Measurements from ENCODE around the gene ZBBX.

Gene ZBBX

DNA sequence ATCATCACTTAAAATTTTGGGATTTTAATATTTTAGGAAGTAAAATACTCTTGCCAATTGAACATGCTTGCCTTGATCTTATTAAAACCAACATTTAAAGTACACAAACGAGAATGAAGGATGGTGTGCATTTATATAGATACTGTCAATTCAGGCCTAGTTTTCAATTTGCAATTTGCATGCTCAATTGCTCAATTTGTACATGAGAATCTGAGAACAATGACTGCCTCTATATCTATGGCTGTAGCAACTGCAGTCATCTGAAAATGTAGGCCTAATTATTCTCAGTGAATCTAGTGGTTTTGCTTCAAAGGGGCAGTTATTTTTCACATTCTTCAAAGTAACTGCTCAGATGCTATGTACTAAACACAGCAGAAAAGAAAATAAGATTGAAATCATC is 18.8 kb downstream of the ZBBX start:
- H3K9ac ChIP-seq (ENCODE audit: low read depth, low read length): no peak overlapping the region
- H3K27me3 ChIP-seq (ENCODE audit: insufficient read depth, low read length): no peaks in the 10 kb centered on the region
- H3K4me1 ChIP-seq (ENCODE audit: insufficient read depth, low read length): no peaks in the 10 kb centered on the region
- H3K9me3 ChIP-seq (ENCODE audit: insufficient read depth, low read depth, low read length): no peaks in the 10 kb centered on the region
- no peak overlapping the region for H3K4me3 ChIP-seq (ENCODE audit: low read length)
- no peak overlapping the region for H3K27ac ChIP-seq (ENCODE audit: low read length)
- no peaks in the 10 kb centered on the region for H3K36me3 ChIP-seq (ENCODE audit: insufficient read depth, low read depth, low read length)

DNA sequence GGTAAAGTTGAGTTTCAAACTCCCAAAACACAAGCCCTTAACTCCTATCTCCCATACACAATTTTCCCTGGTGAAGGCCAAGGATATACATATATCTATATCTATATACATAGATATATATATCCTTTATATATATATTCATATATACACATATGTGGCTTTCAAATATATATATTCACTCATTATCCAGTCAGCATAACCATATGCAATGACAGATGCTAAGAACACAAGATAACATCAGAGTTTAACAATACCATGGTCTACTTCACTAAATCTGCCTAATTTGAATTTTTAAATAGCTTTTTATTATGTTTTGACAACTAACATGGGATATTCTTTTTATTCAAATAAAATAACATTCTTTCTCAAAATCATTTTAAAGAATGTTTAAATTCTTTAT is 24.7 kb downstream of the ZBBX start:
- no peaks in the 10 kb centered on the region for H3K4me1 ChIP-seq (ENCODE audit: insufficient read depth, low read length)
- H3K27me3 ChIP-seq (ENCODE audit: insufficient read depth, low read length): no peaks in the 10 kb centered on the region
- H3K36me3 ChIP-seq (ENCODE audit: insufficient read depth, low read depth, low read length): no peaks in the 10 kb centered on the region
- H3K9me3 ChIP-seq (ENCODE audit: insufficient read depth, low read depth, low read length): no peaks in the 10 kb centered on the region
- no peak overlapping the region for H3K9ac ChIP-seq (ENCODE audit: low read depth, low read length)
- no peak overlapping the region for H3K4me3 ChIP-seq (ENCODE audit: low read length)
- H3K27ac ChIP-seq (ENCODE audit: low read length): no peak overlapping the region

DNA sequence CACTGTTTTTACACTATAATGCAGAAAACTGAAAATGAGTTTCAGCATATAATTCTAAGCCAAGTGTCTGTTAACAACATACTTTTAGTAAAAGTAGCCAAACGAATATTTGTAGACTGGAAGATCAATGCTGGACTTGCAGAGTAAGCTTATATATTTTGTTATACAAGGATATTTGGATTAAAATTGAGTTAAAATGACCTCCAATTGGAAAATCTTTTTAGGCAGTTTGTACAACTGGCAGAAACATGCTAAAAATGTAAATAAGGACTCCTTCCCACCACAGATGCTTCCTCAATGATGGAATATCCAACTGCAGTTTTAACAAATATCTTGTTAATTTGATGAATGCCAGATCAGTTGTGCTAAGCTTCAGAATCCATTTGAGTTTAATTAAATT is 25.3 kb downstream of the ZBBX start:
- Histone ChIP-seq H3K4me1 (ENCODE audit: insufficient read depth, low read length) (no peaks in the 10 kb centered on the region), H3K36me3 (ENCODE audit: insufficient read depth, low read depth, low read length) (no peaks in the 10 kb centered on the region), H3K4me3 (ENCODE audit: low read length) (no peak overlapping the region), H3K9me3 (ENCODE audit: insufficient read depth, low read depth, low read length) (no peaks in the 10 kb centered on the region), H3K27ac (ENCODE audit: low read length) (no peak overlapping the region), H3K27me3 (ENCODE audit: insufficient read depth, low read length) (no peaks in the 10 kb centered on the region), H3K9ac (ENCODE audit: low read depth, low read length) (no peak overlapping the region)

DNA sequence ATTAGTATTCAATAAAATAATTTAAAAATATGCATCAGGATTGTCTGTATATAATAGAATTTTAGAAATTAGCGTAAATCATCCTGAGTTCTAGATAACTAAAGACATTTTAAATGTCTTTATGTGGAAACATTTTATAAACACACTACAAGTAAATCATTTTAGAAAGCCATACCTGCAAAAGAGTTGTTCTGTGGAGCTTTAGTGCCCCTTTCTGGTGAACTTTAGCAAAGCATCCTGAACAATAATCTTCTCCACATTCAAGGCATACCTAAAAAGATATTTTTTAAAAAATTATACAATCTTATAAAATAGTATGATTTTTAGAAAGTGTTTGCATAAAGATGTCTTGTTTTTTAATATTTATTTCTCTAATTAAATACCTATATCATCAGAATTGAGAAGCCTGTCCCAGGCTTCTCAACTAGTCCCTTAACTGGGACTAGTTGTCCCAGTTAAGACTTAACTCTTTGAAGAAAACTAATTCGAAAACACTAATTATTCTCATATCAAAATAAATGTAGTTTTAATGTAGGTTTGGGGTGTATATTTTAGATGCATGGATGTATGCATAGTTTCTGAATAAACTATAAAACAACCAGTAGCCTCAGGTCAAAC is 29.7 kb downstream of the ZBBX start:
- no peaks in the 10 kb centered on the region for H3K4me1 ChIP-seq (ENCODE audit: insufficient read depth, low read length)
- no peak overlapping the region for H3K27ac ChIP-seq (ENCODE audit: low read length)
- no peak overlapping the region for H3K9ac ChIP-seq (ENCODE audit: low read depth, low read length)
- no peaks in the 10 kb centered on the region for H3K27me3 ChIP-seq (ENCODE audit: insufficient read depth, low read length)
- H3K36me3 ChIP-seq (ENCODE audit: insufficient read depth, low read depth, low read length): no peaks in the 10 kb centered on the region
- no peaks in the 10 kb centered on the region for H3K9me3 ChIP-seq (ENCODE audit: insufficient read depth, low read depth, low read length)
- no peak overlapping the region for H3K4me3 ChIP-seq (ENCODE audit: low read length)

DNA sequence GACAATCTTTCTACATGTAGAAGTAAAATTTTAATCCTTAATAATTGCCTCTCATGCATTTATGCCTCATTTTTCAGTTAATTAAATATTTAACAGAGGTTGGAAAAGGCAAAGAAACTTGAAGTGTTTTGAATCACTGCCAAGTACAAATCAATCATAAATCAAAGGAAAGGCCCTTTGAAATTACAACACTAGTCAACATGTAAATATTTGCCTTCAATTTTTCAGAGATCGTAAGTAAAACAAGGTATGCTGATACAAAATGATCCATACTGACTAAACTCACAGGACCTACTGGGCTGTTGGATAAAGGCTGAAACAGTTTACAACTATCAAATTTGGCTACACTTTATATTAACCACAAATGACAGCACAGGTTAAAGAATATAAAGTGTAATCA is 33.9 kb downstream of the ZBBX start:
- no peaks in the 10 kb centered on the region for H3K36me3 ChIP-seq (ENCODE audit: insufficient read depth, low read depth, low read length)
- H3K9ac ChIP-seq (ENCODE audit: low read depth, low read length): no peak overlapping the region
- H3K4me1 ChIP-seq (ENCODE audit: insufficient read depth, low read length): no peaks in the 10 kb centered on the region
- no peak overlapping the region for H3K4me3 ChIP-seq (ENCODE audit: low read length)
- H3K9me3 ChIP-seq (ENCODE audit: insufficient read depth, low read depth, low read length): no peaks in the 10 kb centered on the region
- no peak overlapping the region for H3K27ac ChIP-seq (ENCODE audit: low read length)
- H3K27me3 ChIP-seq (ENCODE audit: insufficient read depth, low read length): no peaks in the 10 kb centered on the region

DNA sequence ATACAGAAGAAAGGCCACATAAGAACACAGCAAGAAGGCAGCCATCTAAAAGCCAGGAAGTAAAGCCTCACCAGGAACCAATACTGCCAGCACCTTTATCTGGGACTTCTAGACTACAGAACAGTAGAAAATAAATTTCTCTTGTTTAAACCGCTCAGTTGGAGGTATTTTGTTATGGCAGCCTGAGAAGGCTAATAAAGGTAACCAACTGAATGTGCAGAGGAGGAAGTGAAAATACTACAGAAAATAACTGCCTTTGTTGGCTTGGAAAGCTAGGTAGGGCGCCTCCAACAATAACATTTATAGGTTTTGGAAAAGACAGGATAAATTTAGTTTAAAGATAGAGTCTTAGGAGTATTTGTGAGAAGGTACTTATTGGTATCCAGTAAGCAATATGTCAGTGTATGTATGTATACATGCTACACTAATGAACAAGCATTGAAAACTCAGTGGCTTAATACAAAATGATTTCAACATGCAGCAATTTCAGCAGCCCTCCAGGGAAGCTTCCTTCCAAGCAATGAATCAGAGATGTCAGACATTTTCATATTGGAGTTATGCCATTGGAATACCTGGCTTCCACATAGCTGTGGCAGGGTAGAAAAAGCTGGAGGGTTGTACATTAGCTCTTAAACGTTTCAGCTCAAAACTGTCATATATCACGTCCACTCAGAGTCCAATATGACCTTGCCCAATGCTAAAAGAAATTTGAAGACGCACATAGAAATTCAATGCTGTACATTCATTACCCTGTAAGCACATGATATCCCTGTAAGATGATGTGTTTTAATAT is 48.9 kb downstream of the ZBBX start:
- Histone ChIP-seq H3K27me3 (ENCODE audit: insufficient read depth, low read length) (no peaks in the 10 kb centered on the region), H3K27ac (ENCODE audit: low read length) (no peak overlapping the region), H3K4me1 (ENCODE audit: insufficient read depth, low read length) (no peaks in the 10 kb centered on the region), H3K9ac (ENCODE audit: low read depth, low read length) (no peak overlapping the region), H3K9me3 (ENCODE audit: insufficient read depth, low read depth, low read length) (no peaks in the 10 kb centered on the region), H3K4me3 (ENCODE audit: low read length) (no peak overlapping the region), H3K36me3 (ENCODE audit: insufficient read depth, low read depth, low read length) (no peaks in the 10 kb centered on the region)

DNA sequence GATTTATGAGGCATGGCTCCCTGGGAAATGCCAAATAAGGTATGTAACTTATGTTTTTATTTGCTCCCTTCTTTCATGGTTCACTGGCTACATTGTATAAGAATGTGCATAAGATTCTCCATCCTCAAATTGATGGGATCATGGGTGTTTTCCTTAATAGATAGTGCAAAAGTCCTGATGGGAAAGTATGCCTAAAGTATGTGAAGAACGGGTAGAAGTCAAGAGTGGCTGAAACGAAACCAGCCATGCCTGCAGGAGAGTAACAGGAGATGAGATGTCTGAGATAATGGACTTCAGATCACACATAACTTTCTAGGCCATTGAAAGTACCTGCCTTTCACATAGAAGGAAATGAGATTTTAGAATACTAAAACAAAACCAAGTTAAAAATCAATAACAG is 56.5 kb downstream of the ZBBX start:
- Histone ChIP-seq H3K36me3 (ENCODE audit: insufficient read depth, low read depth, low read length) (no peaks in the 10 kb centered on the region), H3K27me3 (ENCODE audit: insufficient read depth, low read length) (no peaks in the 10 kb centered on the region), H3K4me3 (ENCODE audit: low read length) (no peak overlapping the region), H3K9ac (ENCODE audit: low read depth, low read length) (no peak overlapping the region), H3K27ac (ENCODE audit: low read length) (no peak overlapping the region), H3K4me1 (ENCODE audit: insufficient read depth, low read length) (no peaks in the 10 kb centered on the region), H3K9me3 (ENCODE audit: insufficient read depth, low read depth, low read length) (no peaks in the 10 kb centered on the region)

DNA sequence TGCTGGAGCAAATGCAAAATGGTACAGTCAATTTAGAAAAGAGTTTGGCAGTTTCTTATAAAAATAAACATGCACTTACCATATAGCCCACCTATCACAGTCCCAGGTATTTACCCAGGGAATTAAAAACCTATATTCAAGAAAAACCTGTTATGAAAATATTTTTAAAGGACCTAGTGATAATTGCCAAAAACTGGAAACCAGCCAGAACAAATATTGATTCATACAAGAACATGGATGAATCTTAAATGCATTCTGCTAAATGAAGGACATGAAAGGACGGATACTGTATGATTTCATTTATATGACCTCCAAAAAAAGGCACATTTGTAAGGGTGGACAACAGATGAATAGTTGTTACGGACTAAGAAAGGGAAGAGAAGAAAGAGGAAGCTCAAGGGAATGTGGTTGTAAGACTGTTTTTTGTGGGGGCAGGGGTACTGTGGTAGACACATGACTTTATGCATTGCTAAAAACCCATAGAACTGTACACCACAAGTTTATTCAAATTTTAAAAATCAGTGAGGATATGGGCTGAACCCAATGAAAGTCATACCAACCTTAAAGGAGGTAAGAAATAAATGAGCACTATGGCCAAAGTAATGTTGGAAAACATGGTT is 61.0 kb downstream of the ZBBX start:
- Histone ChIP-seq H3K4me1 (ENCODE audit: insufficient read depth, low read length) (no peaks in the 10 kb centered on the region), H3K9me3 (ENCODE audit: insufficient read depth, low read depth, low read length) (no peaks in the 10 kb centered on the region), H3K27me3 (ENCODE audit: insufficient read depth, low read length) (no peaks in the 10 kb centered on the region), H3K27ac (ENCODE audit: low read length) (no peak overlapping the region), H3K36me3 (ENCODE audit: insufficient read depth, low read depth, low read length) (no peaks in the 10 kb centered on the region), H3K4me3 (ENCODE audit: low read length) (no peak overlapping the region), H3K9ac (ENCODE audit: low read depth, low read length) (no peak overlapping the region)

DNA sequence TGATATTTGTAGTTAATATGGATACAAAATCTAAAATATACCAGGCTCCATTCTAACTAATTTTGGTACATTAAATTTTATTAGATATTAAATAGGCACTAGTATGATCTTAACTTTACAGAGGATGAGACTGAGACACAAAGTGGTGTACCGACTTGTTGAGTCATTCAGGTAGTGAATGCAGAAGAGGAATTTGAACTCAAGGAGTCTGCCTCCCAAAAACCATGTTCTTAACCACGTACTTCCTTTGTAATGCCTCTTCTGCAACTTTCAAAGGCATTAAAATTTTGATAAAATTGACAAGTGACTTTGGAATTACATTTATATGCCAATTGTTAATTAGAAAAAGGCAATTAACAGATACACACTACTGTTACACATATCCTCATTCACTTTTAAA is 61.8 kb downstream of the ZBBX start:
- Histone ChIP-seq H3K4me1 (ENCODE audit: insufficient read depth, low read length) (no peaks in the 10 kb centered on the region), H3K36me3 (ENCODE audit: insufficient read depth, low read depth, low read length) (no peaks in the 10 kb centered on the region), H3K9me3 (ENCODE audit: insufficient read depth, low read depth, low read length) (no peaks in the 10 kb centered on the region), H3K9ac (ENCODE audit: low read depth, low read length) (no peak overlapping the region), H3K27ac (ENCODE audit: low read length) (no peak overlapping the region), H3K27me3 (ENCODE audit: insufficient read depth, low read length) (no peaks in the 10 kb centered on the region), H3K4me3 (ENCODE audit: low read length) (no peak overlapping the region)

DNA sequence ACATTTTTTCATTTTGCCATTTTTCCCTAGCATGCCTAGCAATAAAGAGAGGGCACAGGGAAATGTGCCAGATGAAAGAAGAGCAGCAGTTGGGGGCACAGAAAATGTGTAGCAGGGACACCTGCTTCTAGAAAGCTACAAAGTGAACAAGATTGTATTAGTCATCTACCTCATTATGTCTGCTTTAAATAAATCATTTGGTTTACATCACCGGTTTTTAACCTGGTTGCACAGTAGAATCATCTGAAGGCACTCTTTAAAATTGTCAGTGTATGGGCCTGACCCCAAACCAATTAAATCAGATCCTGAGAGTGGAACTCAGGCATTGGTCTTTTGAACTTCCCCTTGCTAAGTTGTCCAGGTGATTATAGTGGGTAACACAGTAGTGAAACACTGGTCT is 73.8 kb downstream of the ZBBX start:
- H3K9ac ChIP-seq (ENCODE audit: low read depth, low read length): no peak overlapping the region
- no peak overlapping the region for H3K27ac ChIP-seq (ENCODE audit: low read length)
- no peak overlapping the region for H3K4me3 ChIP-seq (ENCODE audit: low read length)
- H3K36me3 ChIP-seq (ENCODE audit: insufficient read depth, low read depth, low read length): no peaks in the 10 kb centered on the region
- H3K27me3 ChIP-seq (ENCODE audit: insufficient read depth, low read length): no peaks in the 10 kb centered on the region
- H3K9me3 ChIP-seq (ENCODE audit: insufficient read depth, low read depth, low read length): no peaks in the 10 kb centered on the region
- no peaks in the 10 kb centered on the region for H3K4me1 ChIP-seq (ENCODE audit: insufficient read depth, low read length)

DNA sequence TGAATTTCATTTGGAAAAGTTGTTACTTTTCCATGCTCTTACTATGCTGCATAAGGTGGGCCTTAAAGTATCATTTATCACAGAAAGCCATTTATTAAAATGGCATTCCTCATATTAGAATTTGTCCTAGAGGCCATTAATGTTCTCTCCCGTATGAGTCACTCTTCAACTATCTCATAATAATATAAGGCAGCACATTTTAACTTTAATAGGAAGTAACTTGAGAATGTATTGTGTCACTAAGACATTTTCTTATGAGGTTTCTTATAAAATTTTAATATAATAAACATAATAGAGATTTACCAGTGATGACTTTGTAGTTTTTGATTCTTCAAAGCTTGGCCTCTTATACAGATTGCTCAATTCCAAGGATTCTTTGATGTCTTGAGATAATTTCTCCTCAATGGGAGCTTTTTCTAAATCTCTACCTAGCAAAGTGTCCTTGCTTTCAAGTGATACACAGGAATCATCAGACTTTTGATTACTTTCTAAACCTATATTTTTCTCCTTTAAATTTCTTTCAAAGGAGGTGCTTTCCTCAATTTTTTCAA is 74.7 kb downstream of the ZBBX start:
- H3K9ac ChIP-seq (ENCODE audit: low read depth, low read length): no peak overlapping the region
- H3K4me3 ChIP-seq (ENCODE audit: low read length): no peak overlapping the region
- no peaks in the 10 kb centered on the region for H3K27me3 ChIP-seq (ENCODE audit: insufficient read depth, low read length)
- H3K9me3 ChIP-seq (ENCODE audit: insufficient read depth, low read depth, low read length): no peaks in the 10 kb centered on the region
- no peaks in the 10 kb centered on the region for H3K4me1 ChIP-seq (ENCODE audit: insufficient read depth, low read length)
- H3K36me3 ChIP-seq (ENCODE audit: insufficient read depth, low read depth, low read length): no peaks in the 10 kb centered on the region
- H3K27ac ChIP-seq (ENCODE audit: low read length): no peak overlapping the region

DNA sequence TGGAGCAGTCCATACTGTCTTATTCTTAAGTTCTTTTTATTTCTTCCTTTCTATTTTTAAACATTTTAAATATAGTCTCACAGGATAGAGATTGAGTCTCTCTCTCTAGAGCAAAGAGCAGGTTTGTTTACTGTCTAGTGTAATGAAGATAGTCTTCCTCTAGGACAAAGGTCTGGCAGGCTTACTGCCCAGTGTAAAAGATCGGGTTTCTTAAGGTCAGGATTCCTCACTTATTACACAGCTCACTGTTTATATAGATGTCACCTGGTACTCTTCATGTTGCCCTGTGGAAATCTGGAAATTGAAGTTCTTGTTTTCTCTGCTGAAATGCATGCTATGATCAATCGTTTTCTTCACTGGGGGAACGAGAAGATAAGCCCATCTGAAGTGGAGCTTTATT is 76.0 kb downstream of the ZBBX start:
- Histone ChIP-seq H3K27me3 (ENCODE audit: insufficient read depth, low read length) (no peaks in the 10 kb centered on the region), H3K36me3 (ENCODE audit: insufficient read depth, low read depth, low read length) (no peaks in the 10 kb centered on the region), H3K9ac (ENCODE audit: low read depth, low read length) (no peak overlapping the region), H3K9me3 (ENCODE audit: insufficient read depth, low read depth, low read length) (no peaks in the 10 kb centered on the region), H3K4me1 (ENCODE audit: insufficient read depth, low read length) (no peaks in the 10 kb centered on the region), H3K4me3 (ENCODE audit: low read length) (no peak overlapping the region), H3K27ac (ENCODE audit: low read length) (no peak overlapping the region)

All from iPS-20b (cell line).